Erythroblast (primary cell): ENCODE data around the gene FOXK1.

Source experiments
- GATA1 ChIP-seq: IDR thresholded peaks from 2 replicates; pipeline ENCODE4 v1.6.1; 2011; ENCODE audit warnings: low read depth, mild to moderate bottlenecking, control low read depth, low read length, moderate library complexity
- POLR2A ChIP-seq: IDR thresholded peaks from 2 replicates; pipeline ENCODE4 v1.6.1; 2011; ENCODE audit warnings: mild to moderate bottlenecking, low read length

- TF ChIP-seq POLR2A = no peak
- no peak for TF ChIP-seq GATA1
These were observed 41.0 kb downstream of the FOXK1 start for GRCh38 chr7:4722960-4723630.
